Measurements from ENCODE around the gene MPRIP. TPM values are rescaled to one million over a fixed set of nuclear protein-coding genes. Genes with fewer than 3 reads are reported as not detected.
"Not testable (repeated sequence)": the region's sequence is repeated elsewhere in the genome, so short reads cannot be mapped to it uniquely, and the experiment has no call there.

Gene MPRIP
- total RNA-seq, 1 donor = 62.9 TPM

- not testable (repeated sequence) for H3K9me3 ChIP-seq (ENCODE audit: low read depth, low read length); H3K4me3 ChIP-seq (ENCODE audit: low read length); H3K4me1 ChIP-seq (ENCODE audit: insufficient read depth, low read length); H3K27me3 ChIP-seq (ENCODE audit: insufficient read depth, low read length)
Measured at GRCh38 chr17:17007891-17008290, 34.4 kb upstream of the MPRIP start.

GRCh38 chr17:17008621-17009397 is 33.4 kb upstream of the MPRIP start:
- H3K4me3 ChIP-seq (ENCODE audit: low read length); H3K9me3 ChIP-seq (ENCODE audit: low read depth, low read length); H3K27me3 ChIP-seq (ENCODE audit: insufficient read depth, low read length); H3K4me1 ChIP-seq (ENCODE audit: insufficient read depth, low read length): not testable (repeated sequence)

- not testable (repeated sequence) for H3K4me3 ChIP-seq (ENCODE audit: low read length); H3K4me1 ChIP-seq (ENCODE audit: insufficient read depth, low read length)
Measured at GRCh38 chr17:17009972-17010371, 32.3 kb upstream of the MPRIP start.

GRCh38 chr17:17010545-17011034 is 31.7 kb upstream of the MPRIP start:
- H3K9me3 ChIP-seq (ENCODE audit: low read depth, low read length); H3K27me3 ChIP-seq (ENCODE audit: insufficient read depth, low read length); H3K4me1 ChIP-seq (ENCODE audit: insufficient read depth, low read length); H3K4me3 ChIP-seq (ENCODE audit: low read length): not testable (repeated sequence)

More at GRCh38 chr17:17009972-17010371, 32.3 kb upstream of the MPRIP start:
- H3K27me3 ChIP-seq (ENCODE audit: insufficient read depth, low read length); H3K9me3 ChIP-seq (ENCODE audit: low read depth, low read length): not testable (repeated sequence)

GRCh38 chr17:17011043-17011907 is 31.0 kb upstream of the MPRIP start:
- not testable (repeated sequence) for H3K4me3 ChIP-seq (ENCODE audit: low read length); H3K27me3 ChIP-seq (ENCODE audit: insufficient read depth, low read length); H3K9me3 ChIP-seq (ENCODE audit: low read depth, low read length); H3K4me1 ChIP-seq (ENCODE audit: insufficient read depth, low read length)

- H3K4me1 ChIP-seq (ENCODE audit: insufficient read depth, low read length) = peaks cover 11% of the 10 kb centered on the region
- H3K9me3 ChIP-seq (ENCODE audit: low read depth, low read length); H3K4me3 ChIP-seq (ENCODE audit: low read length); H3K27me3 ChIP-seq (ENCODE audit: insufficient read depth, low read length): not testable (repeated sequence)
Measured at GRCh38 chr17:17013828-17014747, 28.2 kb upstream of the MPRIP start.

GRCh38 chr17:17014748-17015124 is 27.5 kb upstream of the MPRIP start:
- not testable (repeated sequence) for H3K4me3 ChIP-seq (ENCODE audit: low read length); H3K27me3 ChIP-seq (ENCODE audit: insufficient read depth, low read length); H3K9me3 ChIP-seq (ENCODE audit: low read depth, low read length)
- H3K4me1 ChIP-seq (ENCODE audit: insufficient read depth, low read length) = peaks cover 11% of the 10 kb centered on the region

- no peaks in the 10 kb centered on the region for H3K9me3 ChIP-seq (ENCODE audit: low read depth, low read length)
- peaks cover 11% of the 10 kb centered on the region for H3K4me1 ChIP-seq (ENCODE audit: insufficient read depth, low read length)
- no peak overlapping the region for H3K4me3 ChIP-seq (ENCODE audit: low read length)
- H3K27me3 ChIP-seq (ENCODE audit: insufficient read depth, low read length) = no peaks in the 10 kb centered on the region
Measured at GRCh38 chr17:17015230-17015629, 27.0 kb upstream of the MPRIP start.

GRCh38 chr17:17016199-17017197 is 25.8 kb upstream of the MPRIP start:
- peaks cover 11% of the 10 kb centered on the region for H3K4me1 ChIP-seq (ENCODE audit: insufficient read depth, low read length)
- not testable (repeated sequence) for H3K27me3 ChIP-seq (ENCODE audit: insufficient read depth, low read length); H3K9me3 ChIP-seq (ENCODE audit: low read depth, low read length); H3K4me3 ChIP-seq (ENCODE audit: low read length)

GRCh38 chr17:17017343-17018014 is 24.8 kb upstream of the MPRIP start:
- Histone ChIP-seq H3K4me1 (ENCODE audit: insufficient read depth, low read length) (peaks cover 11% of the 10 kb centered on the region), H3K27me3 (ENCODE audit: insufficient read depth, low read length) (no peaks in the 10 kb centered on the region), H3K4me3 (ENCODE audit: low read length) (no peak overlapping the region), H3K9me3 (ENCODE audit: low read depth, low read length) (no peaks in the 10 kb centered on the region)

- peaks cover 11% of the 10 kb centered on the region for H3K4me1 ChIP-seq (ENCODE audit: insufficient read depth, low read length)
- no peak overlapping the region for H3K4me3 ChIP-seq (ENCODE audit: low read length)
- H3K9me3 ChIP-seq (ENCODE audit: low read depth, low read length) = no peaks in the 10 kb centered on the region
- H3K27me3 ChIP-seq (ENCODE audit: insufficient read depth, low read length) = no peaks in the 10 kb centered on the region
Measured at GRCh38 chr17:17018021-17018441, 24.2 kb upstream of the MPRIP start.

- H3K4me1 ChIP-seq (ENCODE audit: insufficient read depth, low read length) = peaks cover 11% of the 10 kb centered on the region
- no peaks in the 10 kb centered on the region for H3K9me3 ChIP-seq (ENCODE audit: low read depth, low read length)
- no peak overlapping the region for H3K4me3 ChIP-seq (ENCODE audit: low read length)
- H3K27me3 ChIP-seq (ENCODE audit: insufficient read depth, low read length) = no peaks in the 10 kb centered on the region
Measured at GRCh38 chr17:17018612-17019429, 23.4 kb upstream of the MPRIP start.

GRCh38 chr17:17019430-17019762 is 22.9 kb upstream of the MPRIP start:
- H3K4me3 ChIP-seq (ENCODE audit: low read length) = no peak overlapping the region
- no peaks in the 10 kb centered on the region for H3K27me3 ChIP-seq (ENCODE audit: insufficient read depth, low read length)
- H3K9me3 ChIP-seq (ENCODE audit: low read depth, low read length) = no peaks in the 10 kb centered on the region
- H3K4me1 ChIP-seq (ENCODE audit: insufficient read depth, low read length) = peaks cover 11% of the 10 kb centered on the region

Data from mononuclear cell (primary cell).